Fibroblast of mammary gland (primary cell): ENCODE measurements around the gene RNF220.

Experiments
- DNase-seq: peaks from one replicate; pipeline ENCODE4 v3.0.0-alpha.2; 2010; ENCODE audit warnings: low read depth
- H3K4me3 ChIP-seq: 2 replicates; pipeline ENCODE4 v1.5.1; 2011; ENCODE audit warnings: low read depth, mild to moderate bottlenecking, low read length, moderate library complexity; ENCODE audit not compliant: control insufficient read depth
- TF ChIP-seq, protein P1 (sequence below): conservative IDR thresholded peaks from 2 replicates; pipeline ENCODE4 v1.5.1; 2011; ENCODE audit warnings: low read depth, low read length, inconsistent platforms; ENCODE audit not compliant: control insufficient read depth, insufficient read depth

RNF220 gene

DNA sequence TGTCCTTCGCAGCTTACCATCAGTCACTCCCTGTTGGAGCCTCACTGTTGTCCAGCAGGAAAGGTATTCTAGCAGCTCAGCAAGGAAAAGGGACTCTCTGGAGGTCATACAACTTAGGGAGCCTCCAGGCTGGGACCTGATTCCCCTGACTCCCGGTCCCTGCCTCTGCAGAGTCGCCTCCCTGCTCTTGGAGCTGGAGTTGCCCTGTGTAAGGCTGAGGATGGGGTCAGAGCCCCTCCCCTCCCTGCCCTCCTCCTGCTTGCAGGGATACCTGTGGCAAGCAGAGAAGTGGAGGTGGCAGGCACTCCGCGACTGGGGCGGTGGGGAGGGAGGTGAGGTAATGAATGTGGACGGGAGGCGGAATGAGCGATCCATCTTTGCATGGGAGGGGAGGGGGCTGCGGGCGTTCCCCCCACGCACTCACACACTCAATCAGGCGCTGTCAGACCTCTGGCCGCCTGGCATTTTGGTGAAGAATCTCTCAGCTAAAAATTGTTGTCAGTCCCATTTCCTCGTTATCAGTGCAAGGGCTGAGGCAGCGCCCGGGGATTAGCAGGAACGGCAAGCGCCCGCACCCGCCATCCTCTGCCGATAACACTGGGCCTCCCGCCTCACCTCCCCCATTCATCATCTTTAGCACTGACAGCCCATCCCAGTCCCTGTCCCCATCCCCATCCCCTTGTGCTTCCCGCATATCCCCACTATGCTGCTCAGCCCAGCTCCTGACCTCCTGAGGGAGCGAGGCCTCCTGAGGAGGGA is 204.9 kb downstream of the RNF220 start:
- TF ChIP-seq, protein P1, sequence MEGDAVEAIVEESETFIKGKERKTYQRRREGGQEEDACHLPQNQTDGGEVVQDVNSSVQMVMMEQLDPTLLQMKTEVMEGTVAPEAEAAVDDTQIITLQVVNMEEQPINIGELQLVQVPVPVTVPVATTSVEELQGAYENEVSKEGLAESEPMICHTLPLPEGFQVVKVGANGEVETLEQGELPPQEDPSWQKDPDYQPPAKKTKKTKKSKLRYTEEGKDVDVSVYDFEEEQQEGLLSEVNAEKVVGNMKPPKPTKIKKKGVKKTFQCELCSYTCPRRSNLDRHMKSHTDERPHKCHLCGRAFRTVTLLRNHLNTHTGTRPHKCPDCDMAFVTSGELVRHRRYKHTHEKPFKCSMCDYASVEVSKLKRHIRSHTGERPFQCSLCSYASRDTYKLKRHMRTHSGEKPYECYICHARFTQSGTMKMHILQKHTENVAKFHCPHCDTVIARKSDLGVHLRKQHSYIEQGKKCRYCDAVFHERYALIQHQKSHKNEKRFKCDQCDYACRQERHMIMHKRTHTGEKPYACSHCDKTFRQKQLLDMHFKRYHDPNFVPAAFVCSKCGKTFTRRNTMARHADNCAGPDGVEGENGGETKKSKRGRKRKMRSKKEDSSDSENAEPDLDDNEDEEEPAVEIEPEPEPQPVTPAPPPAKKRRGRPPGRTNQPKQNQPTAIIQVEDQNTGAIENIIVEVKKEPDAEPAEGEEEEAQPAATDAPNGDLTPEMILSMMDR, result no peak
- no peak overlapping the region for H3K4me3 ChIP-seq
- DNase-seq, result no peak

DNA sequence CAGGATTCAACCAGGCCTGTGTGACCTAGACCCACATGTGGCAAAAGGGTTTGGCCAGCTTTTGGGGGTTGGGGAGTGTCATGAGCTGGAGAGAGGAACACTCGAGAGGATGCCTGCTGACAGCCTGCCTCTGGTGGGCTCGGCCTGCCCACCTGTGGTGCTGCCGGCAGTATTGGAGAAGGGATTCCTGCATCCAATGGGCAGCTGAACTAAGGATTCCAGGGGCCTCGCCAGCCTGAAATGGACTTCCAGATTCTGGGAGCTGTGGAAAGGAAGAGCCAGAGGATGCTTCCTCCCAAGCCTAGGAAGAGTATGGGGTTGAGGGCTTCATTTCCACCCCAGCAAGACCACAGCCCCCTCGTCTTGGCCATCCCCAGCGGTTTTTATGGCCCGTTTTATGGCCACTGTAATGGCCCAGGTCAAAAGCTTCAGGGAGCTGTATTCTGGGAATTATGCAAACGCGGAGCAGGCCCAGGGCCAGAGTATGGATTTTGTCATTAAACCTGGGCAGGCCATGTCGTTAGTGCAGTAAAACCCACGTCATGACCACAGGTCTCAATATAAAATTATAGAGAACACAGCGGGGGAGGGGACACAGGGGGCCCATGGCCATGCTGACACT is 205.6 kb downstream of the RNF220 start:
- no peak for DNase-seq
- H3K4me3 ChIP-seq, result no peak overlapping the region
- TF ChIP-seq, protein P1, result no peak

DNA sequence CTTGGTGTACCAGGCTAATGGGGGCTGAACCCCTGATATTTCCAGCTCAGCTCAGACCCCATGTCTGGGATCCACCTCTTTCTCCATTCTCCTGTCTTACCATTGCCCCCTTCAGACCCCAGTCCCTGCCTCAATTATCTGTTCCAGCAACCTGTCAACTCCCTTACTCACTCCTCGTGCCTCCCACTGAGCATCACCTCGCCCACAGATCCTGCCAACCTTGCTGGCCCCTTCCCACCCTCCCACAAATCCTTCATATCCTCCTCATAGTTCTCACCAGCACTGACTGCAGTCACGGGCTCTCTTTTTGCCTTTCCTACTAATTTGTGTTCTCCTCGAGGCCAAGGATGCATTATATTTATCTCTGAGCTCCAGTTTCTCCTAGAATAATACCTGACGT is 206.4 kb downstream of the RNF220 start:
- no peak for DNase-seq
- TF ChIP-seq, protein P1, result no peak
- H3K4me3 ChIP-seq, result no peak overlapping the region

DNA sequence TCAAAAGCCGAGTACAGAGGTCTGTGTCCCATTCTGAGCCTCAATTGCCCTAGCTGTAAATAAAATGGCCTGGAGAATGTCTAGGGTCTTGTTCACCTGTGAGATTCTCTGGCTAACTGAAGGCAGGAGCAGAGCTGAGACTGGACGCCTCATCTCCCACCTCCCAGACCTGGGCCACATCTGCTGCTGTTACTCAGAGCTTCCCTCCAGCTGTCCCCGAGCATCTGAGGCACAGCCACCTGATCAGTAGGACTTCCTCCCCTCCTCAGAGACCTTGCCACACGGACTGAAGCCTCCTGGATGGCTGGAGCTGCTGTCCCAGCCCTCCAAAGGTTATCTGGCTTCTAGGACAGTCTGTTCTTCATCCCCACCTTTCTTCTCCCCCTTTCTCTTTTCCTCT is 206.8 kb downstream of the RNF220 start:
- TF ChIP-seq, protein P1, result no peak
- DNase-seq, result no peak
- H3K4me3 ChIP-seq, result no peak overlapping the region

DNA sequence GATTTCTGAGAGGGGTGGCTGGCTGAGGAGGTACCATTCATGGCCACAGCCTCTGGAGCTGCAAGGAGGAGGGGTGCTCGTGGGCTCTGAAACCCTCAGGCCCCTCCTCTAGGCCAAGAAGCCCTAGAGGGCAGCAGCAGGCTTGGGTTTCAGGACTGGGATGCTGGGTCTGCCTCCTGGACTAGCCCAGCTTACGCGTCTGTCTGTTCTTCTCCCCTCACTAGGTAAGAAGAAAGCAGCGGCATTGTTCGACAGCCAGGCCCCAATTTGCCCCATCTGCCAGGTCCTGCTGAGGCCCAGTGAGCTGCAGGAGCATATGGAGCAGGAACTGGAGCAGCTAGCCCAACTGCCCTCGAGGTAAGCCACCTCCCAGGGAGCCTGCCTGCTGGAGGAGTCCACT is 208.9 kb downstream of the RNF220 start:
- TF ChIP-seq, protein P1, result no peak
- H3K4me3 ChIP-seq, result no peak overlapping the region
- no peak for DNase-seq

DNA sequence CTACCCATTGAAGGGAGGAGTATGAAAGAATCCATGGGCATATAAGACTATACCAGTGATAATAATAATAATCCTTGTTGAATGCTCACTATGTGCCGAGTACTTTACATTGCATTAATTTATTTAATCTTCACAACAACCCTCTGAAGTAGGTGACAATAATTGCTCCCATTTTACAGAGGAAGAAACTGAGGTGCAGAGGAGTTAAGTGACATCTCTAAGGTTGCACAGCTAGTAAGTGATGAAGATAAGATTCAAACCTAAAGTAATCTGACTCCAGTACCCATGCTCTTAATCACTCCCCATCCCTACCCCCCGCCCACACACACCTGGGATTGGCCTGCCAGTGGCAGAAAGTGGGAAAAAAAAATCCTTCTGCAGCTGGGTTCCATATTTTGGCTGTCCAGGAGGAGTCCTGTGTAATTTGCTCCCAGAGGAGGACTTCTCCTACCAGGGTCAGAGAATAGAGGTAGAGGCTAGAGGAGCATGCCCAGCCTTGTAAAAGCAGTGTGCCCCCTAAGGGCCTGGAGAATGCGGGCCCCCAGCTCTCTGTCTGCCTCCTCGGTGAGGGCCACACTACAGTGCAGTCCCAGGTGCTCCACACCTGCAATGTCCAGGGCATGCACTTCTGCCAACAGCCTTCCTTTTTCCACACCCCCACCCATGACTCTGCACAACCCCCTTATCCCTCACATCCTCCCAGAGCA is 211.4 kb downstream of the RNF220 start:
- H3K4me3 ChIP-seq, result peak overlapping the region; percentile 41
- TF ChIP-seq, protein P1, result no peak
- DNase-seq, result no peak
